ENCODE measurements around the gene MROH2B.

DNA sequence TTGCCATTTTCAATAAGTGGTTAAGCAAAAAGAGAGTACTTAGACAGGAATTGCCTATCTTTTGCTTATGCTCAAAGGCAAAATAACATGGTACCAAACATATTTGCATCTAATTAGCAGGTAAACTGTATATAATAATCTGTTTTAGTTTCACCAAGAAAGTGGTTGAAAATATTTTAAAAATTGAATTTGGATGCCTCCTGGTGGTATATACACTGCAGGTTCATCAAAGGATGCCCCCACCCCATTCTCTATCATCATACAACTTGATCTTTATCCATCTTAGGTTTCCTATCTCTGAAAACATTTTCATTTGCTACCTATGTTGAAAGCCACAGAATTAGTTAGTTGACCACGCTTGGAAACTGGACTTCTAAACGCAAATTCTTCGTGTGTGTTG is 47.0 kb upstream of the MROH2B start:
- no peak for TF ChIP-seq CTCF (IDR thresholded peaks at IDR 0.05 in 8 of 11, conservative IDR thresholded peaks at IDR 0.05 in 3 of 11)
- TF ChIP-seq POLR2A (IDR thresholded peaks at IDR 0.05): no peak

Measured in spleen (tissue), 7 donors.